Neural cell (in vitro differentiated cells): ENCODE results near the gene CCDC124. TPM values are rescaled to one million over a fixed set of nuclear protein-coding genes. Genes with fewer than 3 reads are reported as not detected.

Experiments
- H2AFZ ChIP-seq: fragments of 200-600, 300-800 bp; sonication (generic), shearing (Covaris generic); 2 replicates; pipeline ENCODE4 v1.6.0; 2014; ENCODE audit warnings: low read depth, mild to moderate bottlenecking, antibody characterized with exemption, low read length, moderate library complexity
- H3F3A ChIP-seq: fragments of 200-600 bp; shearing (Covaris generic); 2 replicates; pipeline ENCODE4 v1.6.1; 2016; ENCODE audit warnings: mild to moderate bottlenecking, moderate library complexity, mixed read lengths, antibody characterized with exemption, low read length; ENCODE audit not compliant: insufficient read depth, poor library complexity, severe bottlenecking
- H3K27ac ChIP-seq: fragments of 200-600, 300-800 bp; sonication (generic), shearing (Covaris generic); 2 replicates; pipeline ENCODE4 v1.5.1; 2014; ENCODE audit warnings: mild to moderate bottlenecking, low read length, moderate library complexity
- H3K27me3 ChIP-seq: fragments of 300-800, 200-600 bp; sonication (generic), shearing (Covaris generic); 2 replicates; pipeline ENCODE4 v1.6.0; 2014; ENCODE audit warnings: mild to moderate bottlenecking, low read depth, low read length, moderate library complexity; ENCODE audit not compliant: insufficient read depth
- H3K36me3 ChIP-seq: fragments of 300-800, 200-600 bp; sonication (generic), shearing (Covaris generic); 2 replicates; pipeline ENCODE4 v1.5.1; 2014; ENCODE audit warnings: mild to moderate bottlenecking, antibody characterized with exemption, low read length, moderate library complexity; ENCODE audit not compliant: insufficient read depth
- H3K4me2 ChIP-seq: fragments of 300-800, 200-600 bp; sonication (generic), shearing (Covaris generic); 2 replicates; pipeline ENCODE4 v1.6.0; 2014; ENCODE audit warnings: mild to moderate bottlenecking, low read length
- H3K4me3 ChIP-seq: fragments of 300-800, 200-600 bp; sonication (generic), shearing (Covaris generic); 2 replicates; pipeline ENCODE4 v1.5.1; 2014; ENCODE audit warnings: mild to moderate bottlenecking, low read length, moderate library complexity
- H3K79me2 ChIP-seq: fragments of 200-600 bp; shearing (Covaris generic); replicated peaks from 2 replicates; pipeline ENCODE4 v1.6.0; 2014; ENCODE audit warnings: mild to moderate bottlenecking, low read length, moderate library complexity; ENCODE audit not compliant: insufficient read depth
- H3K9ac ChIP-seq: fragments of 300-800, 200-600 bp; sonication (generic), shearing (Covaris generic); 2 replicates; pipeline ENCODE4 v1.6.1; 2016; ENCODE audit warnings: mild to moderate bottlenecking, low read length, mixed read lengths
- H3K9me2 ChIP-seq: fragments of 200-600 bp; shearing (Covaris generic); 2 replicates; pipeline ENCODE4 v1.6.1; 2016; ENCODE audit warnings: mild to moderate bottlenecking, low read length, mixed read lengths; ENCODE audit not compliant: insufficient read depth
- H3K9me3 ChIP-seq: fragments of 200-600, 300-800 bp; sonication (generic), shearing (Covaris generic); 2 replicates; pipeline ENCODE4 v1.6.1; 2016; ENCODE audit warnings: mild to moderate bottlenecking, mixed run types, low read length, moderate library complexity, mixed read lengths
- H4K20me1 ChIP-seq: fragments of 200-600 bp; shearing (Covaris generic); 2 replicates; pipeline ENCODE4 v1.6.1; 2016; ENCODE audit warnings: mild to moderate bottlenecking, mixed run types; ENCODE audit not compliant: insufficient read depth
- EP300 ChIP-seq: fragments of 450-650 bp; conservative IDR thresholded peaks from 2 replicates; pipeline ENCODE4 v1.6.1; 2014; ENCODE audit warnings: antibody characterized with exemption, mild to moderate bottlenecking, moderate library complexity; ENCODE audit not compliant: poor library complexity, severe bottlenecking
- EZH2 ChIP-seq: fragments of 200-600, 300-800 bp; shearing (Covaris generic), sonication (generic); IDR thresholded peaks from 2 replicates; pipeline ENCODE4 v1.6.1; 2014; ENCODE audit warnings: antibody characterized with exemption, low read length, borderline replicate concordance, mild to moderate bottlenecking; ENCODE audit not compliant: insufficient read depth, poor library complexity, severe bottlenecking
- MXI1 ChIP-seq: fragments of 450-650 bp; conservative IDR thresholded peaks from 2 replicates; pipeline ENCODE4 v1.6.1; 2014; ENCODE audit warnings: antibody characterized with exemption, mild to moderate bottlenecking; ENCODE audit not compliant: poor library complexity, severe bottlenecking
- POLR2AphosphoS5 ChIP-seq: IDR thresholded peaks from 2 replicates; pipeline ENCODE4 v1.6.1; 2012
- RAD21 ChIP-seq: fragments of 450-650 bp; conservative IDR thresholded peaks from 2 replicates; pipeline ENCODE4 v1.6.1; 2014; ENCODE audit warnings: antibody characterized with exemption, mild to moderate bottlenecking, moderate library complexity
- SMC3 ChIP-seq: fragments of 450-650 bp; conservative IDR thresholded peaks from 2 replicates; pipeline ENCODE4 v1.6.1; 2014; ENCODE audit warnings: antibody characterized with exemption, mild to moderate bottlenecking, moderate library complexity; ENCODE audit not compliant: poor library complexity
- TAF1 ChIP-seq: IDR thresholded peaks from 2 replicates; pipeline ENCODE4 v1.6.1; 2012; ENCODE audit warnings: low read depth
- polyA plus RNA-seq: library from polyadenylated mRNA; depleted of rRNA; stranded (reverse); fragments of >200 nt; gene quantifications from 2 replicates; pipeline ENCODE4 v1.2.3, GENCODE V29; 2014
- TF ChIP-seq, protein P1 (sequence below): fragments of 450-650 bp; IDR thresholded peaks from 2 replicates; pipeline ENCODE4 v1.5.1; 2014; ENCODE audit warnings: antibody characterized with exemption, mild to moderate bottlenecking, moderate library complexity; ENCODE audit not compliant: poor library complexity, severe bottlenecking
- TF ChIP-seq, protein P2 (sequence below): IDR thresholded peaks from 2 replicates; pipeline ENCODE4 v1.6.1; 2012; ENCODE audit warnings: borderline replicate concordance

The CCDC124 gene
- polyA plus RNA-seq, 1 donor from 2014 or later, result 31.0 TPM

DNA sequence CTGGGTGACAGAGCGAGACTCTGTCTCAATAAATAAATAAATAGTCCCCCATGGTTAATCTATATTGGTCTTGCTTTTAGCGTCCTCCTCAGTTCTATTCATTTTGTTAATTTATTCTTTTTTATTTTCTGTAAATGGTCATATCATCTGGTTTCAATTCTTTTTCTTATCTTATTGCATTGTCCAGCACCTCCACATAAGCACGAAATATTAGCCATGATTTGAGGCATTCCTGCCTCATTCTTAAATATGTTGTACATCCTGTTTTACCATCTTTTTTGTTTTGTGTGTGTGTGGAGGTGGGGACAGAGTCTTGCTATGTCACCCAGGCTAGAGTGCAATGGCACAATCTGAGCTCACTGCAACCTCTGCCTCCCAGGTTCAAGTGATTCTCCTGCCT, 24.6 kb upstream of the CCDC124 start:
- Histone ChIP-seq H3K4me2 (no peak overlapping the region), H3F3A (no peaks in the 10 kb centered on the region), H3K9me3 (no peaks in the 10 kb centered on the region), H3K9me2 (no peaks in the 10 kb centered on the region), H3K36me3 (no peaks in the 10 kb centered on the region), H3K27me3 (no peaks in the 10 kb centered on the region), H3K4me3 (no peak overlapping the region), H3K9ac (no peak overlapping the region), H3K27ac (no peak overlapping the region), H4K20me1 (no peaks in the 10 kb centered on the region), H2AFZ (no peak overlapping the region), H3K79me2 (no peaks in the 10 kb centered on the region)
- TF ChIP-seq, protein P1, sequence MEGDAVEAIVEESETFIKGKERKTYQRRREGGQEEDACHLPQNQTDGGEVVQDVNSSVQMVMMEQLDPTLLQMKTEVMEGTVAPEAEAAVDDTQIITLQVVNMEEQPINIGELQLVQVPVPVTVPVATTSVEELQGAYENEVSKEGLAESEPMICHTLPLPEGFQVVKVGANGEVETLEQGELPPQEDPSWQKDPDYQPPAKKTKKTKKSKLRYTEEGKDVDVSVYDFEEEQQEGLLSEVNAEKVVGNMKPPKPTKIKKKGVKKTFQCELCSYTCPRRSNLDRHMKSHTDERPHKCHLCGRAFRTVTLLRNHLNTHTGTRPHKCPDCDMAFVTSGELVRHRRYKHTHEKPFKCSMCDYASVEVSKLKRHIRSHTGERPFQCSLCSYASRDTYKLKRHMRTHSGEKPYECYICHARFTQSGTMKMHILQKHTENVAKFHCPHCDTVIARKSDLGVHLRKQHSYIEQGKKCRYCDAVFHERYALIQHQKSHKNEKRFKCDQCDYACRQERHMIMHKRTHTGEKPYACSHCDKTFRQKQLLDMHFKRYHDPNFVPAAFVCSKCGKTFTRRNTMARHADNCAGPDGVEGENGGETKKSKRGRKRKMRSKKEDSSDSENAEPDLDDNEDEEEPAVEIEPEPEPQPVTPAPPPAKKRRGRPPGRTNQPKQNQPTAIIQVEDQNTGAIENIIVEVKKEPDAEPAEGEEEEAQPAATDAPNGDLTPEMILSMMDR, result no peak
- TF ChIP-seq, protein P2, sequence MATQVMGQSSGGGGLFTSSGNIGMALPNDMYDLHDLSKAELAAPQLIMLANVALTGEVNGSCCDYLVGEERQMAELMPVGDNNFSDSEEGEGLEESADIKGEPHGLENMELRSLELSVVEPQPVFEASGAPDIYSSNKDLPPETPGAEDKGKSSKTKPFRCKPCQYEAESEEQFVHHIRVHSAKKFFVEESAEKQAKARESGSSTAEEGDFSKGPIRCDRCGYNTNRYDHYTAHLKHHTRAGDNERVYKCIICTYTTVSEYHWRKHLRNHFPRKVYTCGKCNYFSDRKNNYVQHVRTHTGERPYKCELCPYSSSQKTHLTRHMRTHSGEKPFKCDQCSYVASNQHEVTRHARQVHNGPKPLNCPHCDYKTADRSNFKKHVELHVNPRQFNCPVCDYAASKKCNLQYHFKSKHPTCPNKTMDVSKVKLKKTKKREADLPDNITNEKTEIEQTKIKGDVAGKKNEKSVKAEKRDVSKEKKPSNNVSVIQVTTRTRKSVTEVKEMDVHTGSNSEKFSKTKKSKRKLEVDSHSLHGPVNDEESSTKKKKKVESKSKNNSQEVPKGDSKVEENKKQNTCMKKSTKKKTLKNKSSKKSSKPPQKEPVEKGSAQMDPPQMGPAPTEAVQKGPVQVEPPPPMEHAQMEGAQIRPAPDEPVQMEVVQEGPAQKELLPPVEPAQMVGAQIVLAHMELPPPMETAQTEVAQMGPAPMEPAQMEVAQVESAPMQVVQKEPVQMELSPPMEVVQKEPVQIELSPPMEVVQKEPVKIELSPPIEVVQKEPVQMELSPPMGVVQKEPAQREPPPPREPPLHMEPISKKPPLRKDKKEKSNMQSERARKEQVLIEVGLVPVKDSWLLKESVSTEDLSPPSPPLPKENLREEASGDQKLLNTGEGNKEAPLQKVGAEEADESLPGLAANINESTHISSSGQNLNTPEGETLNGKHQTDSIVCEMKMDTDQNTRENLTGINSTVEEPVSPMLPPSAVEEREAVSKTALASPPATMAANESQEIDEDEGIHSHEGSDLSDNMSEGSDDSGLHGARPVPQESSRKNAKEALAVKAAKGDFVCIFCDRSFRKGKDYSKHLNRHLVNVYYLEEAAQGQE, result no peak
- no peak for TF ChIP-seq SMC3
- no peak for TF ChIP-seq EP300
- no peak for TF ChIP-seq POLR2AphosphoS5
- TF ChIP-seq EZH2, result no peak
- TF ChIP-seq RAD21, result no peak
- TF ChIP-seq MXI1, result no peak
- no peak for TF ChIP-seq TAF1

DNA sequence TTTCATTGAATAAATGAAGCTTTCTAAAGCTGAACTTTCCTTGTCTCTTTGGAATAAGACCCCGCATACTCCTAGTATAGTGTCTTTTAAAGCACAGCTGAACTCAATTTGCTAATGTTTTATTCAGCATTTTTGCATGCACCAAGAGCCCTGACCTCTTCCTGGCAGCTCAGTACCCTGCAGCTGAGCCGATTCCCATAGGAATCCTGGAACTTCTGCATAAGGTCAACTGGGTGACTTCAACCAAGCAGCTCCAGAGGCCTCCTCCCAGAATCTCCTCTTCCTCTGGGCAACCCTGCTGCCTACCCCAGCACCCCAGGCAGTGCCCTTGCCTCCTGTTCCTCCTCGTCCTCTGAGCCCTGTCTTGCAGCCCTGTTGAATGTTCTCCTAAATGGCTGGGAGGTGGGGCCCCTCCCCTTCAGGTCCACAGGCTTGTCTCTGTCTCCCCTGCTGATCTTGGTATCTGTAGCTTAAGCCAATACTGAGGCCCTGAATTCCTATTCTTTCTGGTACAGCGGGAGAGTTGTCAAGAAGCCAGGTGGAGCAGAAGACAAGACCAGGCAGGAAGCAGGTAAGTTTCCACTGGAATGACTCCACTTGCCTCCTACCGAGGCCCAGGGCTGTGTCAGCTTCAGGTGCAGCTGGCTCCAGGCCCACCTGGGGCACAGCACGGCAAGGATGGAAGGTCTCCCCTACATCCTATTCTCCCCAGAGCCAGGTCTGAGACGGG, 23.6 kb upstream of the CCDC124 start:
- Histone ChIP-seq H3K27me3 (no peaks in the 10 kb centered on the region), H3K9me3 (no peaks in the 10 kb centered on the region), H3K79me2 (no peaks in the 10 kb centered on the region), H3K36me3 (no peaks in the 10 kb centered on the region), H4K20me1 (no peaks in the 10 kb centered on the region), H3K9me2 (no peaks in the 10 kb centered on the region), H3F3A (no peaks in the 10 kb centered on the region), H3K27ac (no peak overlapping the region), H2AFZ (no peak overlapping the region), H3K9ac (no peak overlapping the region), H3K4me2 (no peak overlapping the region), H3K4me3 (no peak overlapping the region)
- no peak for TF ChIP-seq TAF1
- no peak for TF ChIP-seq SMC3
- TF ChIP-seq EZH2, result no peak
- TF ChIP-seq, protein P1, result no peak
- TF ChIP-seq, protein P2, result no peak
- TF ChIP-seq EP300, result no peak
- TF ChIP-seq MXI1, result no peak
- no peak for TF ChIP-seq POLR2AphosphoS5
